Measurements from ENCODE around the gene AKAP13.
A peak's percentile ranks its signal among the peaks of the same experiment; 100 is the strongest.
"Not testable (repeated sequence)": the region's sequence is repeated elsewhere in the genome, so short reads cannot be mapped to it uniquely, and the experiment has no call there.

Gene AKAP13

GRCh38 chr15:85477730-85478129 is 97.3 kb downstream of the AKAP13 start:
- no peak for DNase-seq

DNA sequence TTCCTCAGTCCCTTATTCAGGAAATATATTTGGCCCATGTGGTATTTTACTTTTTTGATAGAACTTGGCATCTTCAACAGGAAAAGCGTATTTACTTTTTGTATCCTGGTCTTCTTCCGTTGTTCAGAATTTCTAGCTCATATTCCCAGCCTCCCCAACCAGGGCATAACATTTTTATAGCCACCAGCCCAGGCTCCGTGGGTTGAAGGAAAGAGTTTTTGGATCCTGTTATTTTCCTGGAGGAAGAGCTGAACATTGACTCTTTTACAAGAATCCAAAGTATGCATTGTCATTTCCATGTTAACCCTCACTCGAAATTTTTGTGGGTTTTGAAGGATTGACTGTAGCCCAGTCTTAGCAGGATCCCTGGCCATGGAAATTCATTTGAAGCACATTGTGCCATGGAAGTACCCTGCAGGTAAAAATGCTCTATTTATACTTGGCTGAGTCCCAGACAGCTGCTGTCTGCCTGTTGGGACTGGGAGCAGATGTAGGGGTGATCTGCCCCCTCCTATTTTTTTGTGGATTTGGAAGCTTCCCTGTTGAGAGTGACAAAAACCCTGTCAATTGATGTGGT is 98.8 kb downstream of the AKAP13 start:
- no peak for DNase-seq

- DNase-seq = no peak
These were observed 100.5 kb downstream of the AKAP13 start for GRCh38 chr15:85480923-85481322.

DNA sequence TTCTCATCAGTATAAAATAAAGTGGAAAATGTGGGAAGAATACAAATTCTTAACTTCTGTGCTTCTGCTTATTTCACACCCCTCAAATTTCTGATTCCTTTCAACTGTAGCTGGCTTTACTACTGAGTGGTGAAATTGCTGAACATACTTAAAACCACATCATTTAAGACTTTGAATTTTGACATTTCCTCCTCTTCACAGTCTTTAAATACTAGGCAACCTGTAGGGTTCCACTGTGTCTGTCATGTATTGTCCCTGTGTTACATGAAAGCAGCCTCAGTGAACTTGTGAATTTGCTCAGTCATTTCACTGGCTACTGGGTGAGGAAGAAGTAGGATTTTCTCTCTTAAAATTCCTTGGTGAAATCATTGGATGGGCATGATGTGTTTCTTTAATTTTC is 101.1 kb downstream of the AKAP13 start:
- not testable (repeated sequence) for DNase-seq

- DNase-seq = no peak
These were observed 102.5 kb downstream of the AKAP13 start for GRCh38 chr15:85482894-85483293.

DNA sequence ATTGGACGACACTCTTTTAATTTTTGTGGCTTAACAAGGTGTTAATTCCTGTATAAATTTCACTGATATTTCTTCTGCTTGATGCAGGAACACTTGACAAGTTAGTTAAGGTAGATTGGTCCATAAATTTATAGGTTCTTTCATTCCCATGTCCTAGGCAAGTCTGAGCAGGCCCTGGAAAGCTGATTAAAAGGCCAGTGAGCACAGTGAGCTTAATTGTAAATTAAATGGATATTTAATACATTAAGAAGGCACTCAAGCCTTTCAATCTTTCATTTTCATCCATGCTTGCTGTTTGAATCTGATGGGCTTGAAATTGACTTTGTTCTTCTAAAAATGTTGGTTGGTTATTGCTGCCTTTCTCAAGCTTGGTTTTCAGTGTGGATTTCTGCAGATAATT is 103.6 kb downstream of the AKAP13 start:
- not testable (repeated sequence) for DNase-seq

DNA sequence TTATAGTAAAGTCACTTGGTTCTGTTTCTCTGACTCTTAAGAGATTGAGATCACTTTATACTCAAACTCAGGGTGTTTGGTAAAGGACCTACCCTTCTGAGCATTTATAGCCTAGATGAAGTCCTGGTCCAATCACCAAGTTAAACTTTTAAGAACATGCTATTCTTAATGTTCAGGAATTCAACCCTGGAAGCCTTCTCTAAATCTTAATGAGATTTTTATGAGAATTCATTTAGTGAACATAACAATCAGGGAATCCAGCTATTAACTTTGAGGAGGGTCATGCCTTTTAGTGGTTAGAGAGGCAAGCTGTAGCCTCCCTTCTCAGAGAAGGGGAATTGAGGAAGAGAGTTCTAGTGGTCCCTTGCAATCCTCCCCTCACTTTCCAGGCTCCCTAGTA is 104.5 kb downstream of the AKAP13 start:
- DNase-seq = not testable (repeated sequence)

- DNase-seq = peak in 25 of 51 donors; percentile 2 to 75 (median 27)
These were observed 105.7 kb downstream of the AKAP13 start for GRCh38 chr15:85485956-85486567.

DNA sequence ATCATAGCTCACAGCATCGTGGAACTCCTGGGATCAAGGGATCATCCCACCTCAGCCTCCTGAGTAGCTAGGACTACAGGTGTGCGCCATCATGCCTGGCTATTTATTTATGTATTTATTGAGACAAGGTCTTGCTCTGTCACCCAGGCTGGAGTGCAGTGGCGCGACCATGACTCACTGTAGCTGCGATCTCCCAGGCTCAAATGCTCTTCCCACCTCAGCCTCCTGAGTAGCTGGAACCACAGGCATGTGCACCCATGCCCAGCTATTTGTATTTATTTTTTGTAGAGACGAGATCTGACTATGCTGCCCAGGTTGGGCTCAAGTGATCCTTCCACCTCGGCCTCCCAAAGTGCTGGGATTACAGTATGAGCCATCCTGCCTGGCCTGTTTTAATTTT is 107.4 kb downstream of the AKAP13 start:
- DNase-seq = not testable (repeated sequence)

DNA sequence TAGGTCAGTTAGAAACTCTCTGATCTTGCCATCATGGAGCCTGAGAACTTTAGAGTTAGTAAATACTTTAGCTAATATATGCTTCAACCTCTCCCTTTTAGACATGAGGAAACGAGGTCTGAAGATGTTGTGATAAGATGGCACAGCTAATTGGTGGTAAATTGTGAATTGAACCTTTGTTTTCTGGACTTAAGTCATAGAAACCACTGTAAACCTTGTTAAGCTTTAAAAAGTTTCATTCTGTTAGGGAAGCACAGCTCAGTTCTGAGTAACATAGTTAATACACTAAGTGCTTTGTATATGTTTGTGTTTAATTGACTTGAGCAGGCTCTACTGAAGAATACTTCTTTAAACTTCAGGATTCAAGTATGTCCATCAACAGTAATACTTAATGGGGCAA is 108.6 kb downstream of the AKAP13 start:
- DNase-seq = no peak

DNA sequence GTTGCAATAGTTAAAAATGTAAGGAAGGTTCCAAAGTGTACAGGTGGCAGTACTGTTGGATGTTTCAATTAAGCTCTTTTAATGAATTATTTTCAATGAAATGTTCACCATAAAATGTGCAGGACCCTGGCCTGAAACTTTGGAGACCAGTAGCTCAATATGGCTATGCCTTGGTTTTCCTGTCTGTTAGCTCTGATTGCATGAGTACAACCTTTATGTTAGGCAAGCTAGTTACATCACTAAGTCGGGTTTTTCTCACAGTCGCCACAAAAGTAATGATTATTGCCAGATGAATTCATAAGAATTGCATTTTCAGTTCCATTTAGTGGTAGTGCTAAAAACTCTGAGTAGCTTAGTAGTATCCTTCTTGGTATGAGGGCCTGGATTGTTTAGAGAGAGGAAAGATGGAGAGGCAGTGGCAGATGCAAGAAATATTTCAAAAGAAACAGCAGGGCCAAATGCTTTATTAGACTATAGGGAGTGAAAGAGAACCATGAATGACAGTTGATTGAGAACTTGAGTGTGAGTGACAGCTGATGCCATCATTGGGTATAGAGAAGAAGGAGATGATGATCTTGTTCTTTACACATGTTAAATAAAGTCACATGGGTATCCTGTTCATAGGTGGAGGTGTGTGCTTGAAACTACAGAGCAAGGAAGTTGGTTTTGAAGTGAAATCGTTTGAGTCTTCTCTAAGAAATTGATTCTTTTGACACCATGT is 109.5 kb downstream of the AKAP13 start:
- DNase-seq = no peak

DNA sequence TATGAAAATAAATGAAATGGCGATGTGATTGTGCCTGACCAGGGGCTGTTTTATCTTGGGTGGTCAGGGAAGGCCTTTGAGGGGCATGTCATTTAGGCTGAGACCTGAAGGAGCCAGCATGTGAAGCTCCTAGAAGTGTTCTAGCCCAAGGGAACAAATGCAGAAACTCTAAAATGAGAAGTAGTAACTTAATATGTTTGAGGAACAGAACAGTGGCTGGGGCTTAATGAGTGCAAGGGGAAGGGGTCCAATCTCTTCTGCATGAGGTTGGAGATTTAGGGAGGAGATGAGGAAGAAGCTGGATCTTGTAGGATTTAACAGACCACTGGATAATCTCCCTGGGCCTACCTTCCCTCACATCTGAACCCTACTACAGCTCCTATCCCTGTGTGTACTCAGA is 110.5 kb downstream of the AKAP13 start:
- no peak for DNase-seq

- no peak for DNase-seq
These were observed 111.3 kb downstream of the AKAP13 start for GRCh38 chr15:85491691-85492090.

GRCh38 chr15:85492406-85492805 is 112.0 kb downstream of the AKAP13 start:
- DNase-seq = no peak

DNA sequence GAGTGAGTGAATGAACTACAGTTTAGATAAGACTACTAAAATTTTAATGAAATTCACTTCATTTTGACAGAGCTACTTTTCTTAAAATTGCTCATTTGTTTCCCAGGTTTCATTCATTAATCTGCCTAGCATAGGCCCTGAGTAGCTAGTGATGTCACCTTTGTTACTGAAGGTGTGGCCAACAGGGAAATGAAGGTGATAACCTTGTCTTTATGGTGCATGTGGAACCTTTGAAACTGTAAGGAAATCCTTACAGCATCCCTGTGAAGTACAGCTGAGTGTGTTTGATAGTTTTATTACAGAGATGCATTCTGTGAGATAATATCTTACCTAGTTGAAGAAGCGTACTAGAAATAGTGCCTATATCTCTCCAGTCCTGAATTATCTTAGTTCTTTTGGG is 112.9 kb downstream of the AKAP13 start:
- DNase-seq = no peak

GRCh38 chr15:85494048-85494777 is 113.8 kb downstream of the AKAP13 start:
- DNase-seq = no peak

GRCh38 chr15:85495096-85495495 is 114.7 kb downstream of the AKAP13 start:
- no peak for DNase-seq

- no peak for DNase-seq
These were observed 115.1 kb downstream of the AKAP13 start for GRCh38 chr15:85495544-85495943.

DNA sequence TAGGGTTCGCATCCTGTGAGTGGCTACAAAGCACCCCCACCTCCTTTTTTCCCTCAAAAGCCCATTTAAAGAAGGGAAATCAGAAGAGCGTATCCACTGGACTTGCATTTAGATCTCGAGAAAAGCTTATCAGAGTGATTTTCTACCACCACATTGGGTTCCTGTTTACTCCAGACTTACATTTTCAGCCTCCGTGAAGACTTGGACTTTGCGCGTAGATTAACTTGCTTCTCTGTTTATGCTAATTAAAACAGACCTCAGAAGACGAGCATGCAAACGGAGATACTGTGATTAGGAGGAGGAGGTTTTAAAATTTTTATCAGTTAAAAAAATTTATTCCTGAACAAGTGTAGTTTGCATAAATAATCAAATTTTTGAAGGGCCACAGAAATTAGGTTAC is 115.7 kb downstream of the AKAP13 start:
- no peak for DNase-seq

DNA sequence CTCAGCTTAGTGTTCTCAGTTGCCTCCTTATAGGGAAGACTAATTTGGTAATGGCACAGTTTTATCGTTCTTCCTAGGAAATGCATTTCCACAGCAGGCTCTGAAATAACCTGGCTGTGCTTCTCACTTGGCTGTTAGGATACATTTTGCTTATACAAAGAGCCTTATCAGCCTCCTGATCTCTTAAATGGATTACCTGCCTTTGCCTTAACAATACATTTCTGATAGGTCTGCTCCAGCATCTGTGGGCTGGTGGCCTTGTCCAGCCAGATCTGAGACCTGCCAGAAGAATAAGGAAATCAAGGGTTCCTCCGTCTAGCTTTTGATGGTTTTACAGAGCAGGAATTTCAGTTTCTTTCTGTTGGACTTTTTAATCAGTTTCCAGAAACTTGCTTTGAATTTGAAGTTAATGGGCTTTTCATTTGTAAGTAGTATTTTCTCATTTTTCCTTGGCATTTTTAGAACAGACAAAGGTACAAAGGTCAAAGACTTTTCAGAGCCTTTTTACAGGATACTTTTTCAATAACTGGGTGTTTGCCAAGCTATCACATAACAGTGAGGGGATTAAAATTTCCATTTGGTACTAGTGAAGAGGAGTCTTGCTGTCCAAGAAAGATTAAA is 116.3 kb downstream of the AKAP13 start:
- no peak for DNase-seq

DNA sequence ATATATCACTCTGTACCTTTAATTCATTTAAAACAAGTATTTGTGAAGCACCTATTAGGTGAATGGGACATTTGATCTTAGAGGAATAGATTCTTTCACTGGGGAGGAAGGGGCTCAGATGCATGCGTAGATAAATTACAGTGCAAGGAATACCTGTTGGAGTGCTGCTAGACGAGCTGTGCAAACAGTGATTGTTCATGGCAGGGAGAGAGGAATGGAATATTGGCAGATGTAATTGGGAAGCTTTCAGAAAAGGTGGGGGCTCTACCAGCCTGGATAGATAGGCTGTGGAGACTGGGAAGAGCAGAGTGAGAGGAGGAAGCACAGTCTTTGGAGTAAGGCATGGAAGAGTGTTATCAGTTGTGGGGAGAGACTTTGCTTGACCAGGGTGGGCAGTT is 116.8 kb downstream of the AKAP13 start:
- DNase-seq = no peak

DNA sequence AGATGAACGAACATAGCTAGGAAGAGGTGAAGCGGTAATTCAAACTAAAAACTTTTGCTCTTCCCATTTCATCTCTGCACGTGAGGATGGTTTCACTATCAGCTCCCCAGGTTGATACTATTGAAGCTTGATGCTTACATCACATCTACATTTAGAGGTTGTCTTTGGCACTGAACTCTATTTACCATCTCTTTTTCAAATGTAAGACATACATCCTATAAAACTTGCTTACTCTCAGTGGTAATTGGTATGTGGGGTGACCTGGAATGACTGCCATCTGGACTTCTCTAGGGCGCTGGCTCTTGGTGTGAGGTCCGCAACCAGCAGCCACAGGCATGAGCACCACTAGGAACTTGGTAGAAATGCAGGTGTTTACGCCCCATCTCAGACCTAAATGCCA is 118.1 kb downstream of the AKAP13 start:
- no peak for DNase-seq
